Neural cell (in vitro differentiated cells): ENCODE data around the gene LSAMP. TPM values are rescaled to one million over a fixed set of nuclear protein-coding genes. Genes with fewer than 3 reads are reported as not detected.

Experiments
- H2AFZ ChIP-seq: fragments of 200-600, 300-800 bp; sonication (generic), shearing (Covaris generic); 2 replicates; pipeline ENCODE4 v1.6.0; 2014; ENCODE audit warnings: low read depth, mild to moderate bottlenecking, antibody characterized with exemption, low read length, moderate library complexity
- H3F3A ChIP-seq: fragments of 200-600 bp; shearing (Covaris generic); 2 replicates; pipeline ENCODE4 v1.6.1; 2016; ENCODE audit warnings: mild to moderate bottlenecking, moderate library complexity, mixed read lengths, antibody characterized with exemption, low read length; ENCODE audit not compliant: insufficient read depth, poor library complexity, severe bottlenecking
- H3K27ac ChIP-seq: fragments of 200-600, 300-800 bp; sonication (generic), shearing (Covaris generic); 2 replicates; pipeline ENCODE4 v1.5.1; 2014; ENCODE audit warnings: mild to moderate bottlenecking, low read length, moderate library complexity
- H3K27me3 ChIP-seq: fragments of 300-800, 200-600 bp; sonication (generic), shearing (Covaris generic); 2 replicates; pipeline ENCODE4 v1.6.0; 2014; ENCODE audit warnings: mild to moderate bottlenecking, low read depth, low read length, moderate library complexity; ENCODE audit not compliant: insufficient read depth
- H3K36me3 ChIP-seq: fragments of 300-800, 200-600 bp; sonication (generic), shearing (Covaris generic); 2 replicates; pipeline ENCODE4 v1.5.1; 2014; ENCODE audit warnings: mild to moderate bottlenecking, antibody characterized with exemption, low read length, moderate library complexity; ENCODE audit not compliant: insufficient read depth
- H3K4me2 ChIP-seq: fragments of 300-800, 200-600 bp; sonication (generic), shearing (Covaris generic); 2 replicates; pipeline ENCODE4 v1.6.0; 2014; ENCODE audit warnings: mild to moderate bottlenecking, low read length
- H3K4me3 ChIP-seq: fragments of 300-800, 200-600 bp; sonication (generic), shearing (Covaris generic); 2 replicates; pipeline ENCODE4 v1.5.1; 2014; ENCODE audit warnings: mild to moderate bottlenecking, low read length, moderate library complexity
- H3K79me2 ChIP-seq: fragments of 200-600 bp; shearing (Covaris generic); replicated peaks from 2 replicates; pipeline ENCODE4 v1.6.0; 2014; ENCODE audit warnings: mild to moderate bottlenecking, low read length, moderate library complexity; ENCODE audit not compliant: insufficient read depth
- H3K9ac ChIP-seq: fragments of 300-800, 200-600 bp; sonication (generic), shearing (Covaris generic); 2 replicates; pipeline ENCODE4 v1.6.1; 2016; ENCODE audit warnings: mild to moderate bottlenecking, low read length, mixed read lengths
- H3K9me2 ChIP-seq: fragments of 200-600 bp; shearing (Covaris generic); 2 replicates; pipeline ENCODE4 v1.6.1; 2016; ENCODE audit warnings: mild to moderate bottlenecking, low read length, mixed read lengths; ENCODE audit not compliant: insufficient read depth
- H3K9me3 ChIP-seq: fragments of 200-600, 300-800 bp; sonication (generic), shearing (Covaris generic); 2 replicates; pipeline ENCODE4 v1.6.1; 2016; ENCODE audit warnings: mild to moderate bottlenecking, mixed run types, low read length, moderate library complexity, mixed read lengths
- H4K20me1 ChIP-seq: fragments of 200-600 bp; shearing (Covaris generic); 2 replicates; pipeline ENCODE4 v1.6.1; 2016; ENCODE audit warnings: mild to moderate bottlenecking, mixed run types; ENCODE audit not compliant: insufficient read depth
- CTCF ChIP-seq: fragments of 450-650 bp; IDR thresholded peaks from 2 replicates; pipeline ENCODE4 v1.5.1; 2014; ENCODE audit warnings: antibody characterized with exemption, mild to moderate bottlenecking, moderate library complexity; ENCODE audit not compliant: poor library complexity, severe bottlenecking
- EP300 ChIP-seq: fragments of 450-650 bp; conservative IDR thresholded peaks from 2 replicates; pipeline ENCODE4 v1.6.1; 2014; ENCODE audit warnings: antibody characterized with exemption, mild to moderate bottlenecking, moderate library complexity; ENCODE audit not compliant: poor library complexity, severe bottlenecking
- EZH2 ChIP-seq: fragments of 200-600, 300-800 bp; shearing (Covaris generic), sonication (generic); IDR thresholded peaks from 2 replicates; pipeline ENCODE4 v1.6.1; 2014; ENCODE audit warnings: antibody characterized with exemption, low read length, borderline replicate concordance, mild to moderate bottlenecking; ENCODE audit not compliant: insufficient read depth, poor library complexity, severe bottlenecking
- MXI1 ChIP-seq: fragments of 450-650 bp; conservative IDR thresholded peaks from 2 replicates; pipeline ENCODE4 v1.6.1; 2014; ENCODE audit warnings: antibody characterized with exemption, mild to moderate bottlenecking; ENCODE audit not compliant: poor library complexity, severe bottlenecking
- POLR2AphosphoS5 ChIP-seq: IDR thresholded peaks from 2 replicates; pipeline ENCODE4 v1.6.1; 2012
- RAD21 ChIP-seq: fragments of 450-650 bp; conservative IDR thresholded peaks from 2 replicates; pipeline ENCODE4 v1.6.1; 2014; ENCODE audit warnings: antibody characterized with exemption, mild to moderate bottlenecking, moderate library complexity
- REST ChIP-seq: IDR thresholded peaks from 2 replicates; pipeline ENCODE4 v1.6.1; 2012; ENCODE audit warnings: borderline replicate concordance
- SMC3 ChIP-seq: fragments of 450-650 bp; conservative IDR thresholded peaks from 2 replicates; pipeline ENCODE4 v1.6.1; 2014; ENCODE audit warnings: antibody characterized with exemption, mild to moderate bottlenecking, moderate library complexity; ENCODE audit not compliant: poor library complexity
- TAF1 ChIP-seq: IDR thresholded peaks from 2 replicates; pipeline ENCODE4 v1.6.1; 2012; ENCODE audit warnings: low read depth
- polyA plus RNA-seq: library from polyadenylated mRNA; depleted of rRNA; stranded (reverse); fragments of >200 nt; gene quantifications from 2 replicates; pipeline ENCODE4 v1.2.3, GENCODE V29; 2014

Gene LSAMP
- polyA plus RNA-seq, 1 donor from 2014 or later: 93.6 TPM

GRCh38 chr3:115977866-115978265, 467.4 kb downstream of the LSAMP start:
- Histone ChIP-seq H4K20me1 (no peaks in the 10 kb centered on the region), H3K9me3 (no peaks in the 10 kb centered on the region), H3K36me3 (no peaks in the 10 kb centered on the region), H3K27ac (no peak overlapping the region), H3F3A (no peaks in the 10 kb centered on the region), H3K9me2 (no peaks in the 10 kb centered on the region), H3K4me3 (no peak overlapping the region), H3K27me3 (no peaks in the 10 kb centered on the region), H3K4me2 (no peak overlapping the region), H2AFZ (no peak overlapping the region), H3K9ac (no peak overlapping the region), H3K79me2 (no peaks in the 10 kb centered on the region)
- TF ChIP-seq TAF1: no peak
- TF ChIP-seq POLR2AphosphoS5: no peak
- no peak for TF ChIP-seq RAD21
- no peak for TF ChIP-seq SMC3
- no peak for TF ChIP-seq EP300

- H3K4me3 ChIP-seq: no peak overlapping the region
- no peak overlapping the region for H3K9ac ChIP-seq
- no peaks in the 10 kb centered on the region for H3F3A ChIP-seq
- no peak overlapping the region for H3K4me2 ChIP-seq
- no peaks in the 10 kb centered on the region for H4K20me1 ChIP-seq
- no peak overlapping the region for H3K27ac ChIP-seq
- no peak overlapping the region for H2AFZ ChIP-seq
- no peaks in the 10 kb centered on the region for H3K27me3 ChIP-seq
- TF ChIP-seq POLR2AphosphoS5 (no peak), REST (no peak), EP300 (no peak), RAD21 (no peak), SMC3 (no peak), MXI1 (no peak), EZH2 (no peak), CTCF (no peak), TAF1 (no peak)
- no peaks in the 10 kb centered on the region for H3K9me3 ChIP-seq
- H3K36me3 ChIP-seq: no peaks in the 10 kb centered on the region
- H3K79me2 ChIP-seq: no peaks in the 10 kb centered on the region
- H3K9me2 ChIP-seq: no peaks in the 10 kb centered on the region
Observed at GRCh38 chr3:115975796-115976195, 469.5 kb downstream of the LSAMP start.

- Histone ChIP-seq H3F3A (no peaks in the 10 kb centered on the region), H3K9ac (no peak overlapping the region), H3K27ac (no peak overlapping the region), H3K79me2 (no peaks in the 10 kb centered on the region), H2AFZ (no peak overlapping the region), H3K27me3 (no peaks in the 10 kb centered on the region), H3K9me3 (no peaks in the 10 kb centered on the region), H3K4me2 (no peak overlapping the region), H4K20me1 (no peaks in the 10 kb centered on the region), H3K36me3 (no peaks in the 10 kb centered on the region), H3K9me2 (no peaks in the 10 kb centered on the region), H3K4me3 (no peak overlapping the region)
- TF ChIP-seq EZH2 (no peak), SMC3 (no peak)
Observed at GRCh38 chr3:115975353-115975752, 469.9 kb downstream of the LSAMP start.
